ENCODE measurements around the gene PRR36. TPM values are rescaled to one million over a fixed set of nuclear protein-coding genes. Genes with fewer than 3 reads are reported as not detected.
"Not testable (repeated sequence)": the region's sequence is repeated elsewhere in the genome, so short reads cannot be mapped to it uniquely, and the experiment has no call there.

PRR36 gene
- total RNA-seq, 4 donors from 2014 or later, result 0.16 TPM; not detected in 3

GRCh38 chr19:7859831-7860713 is 14.1 kb downstream of the PRR36 start:
- Histone ChIP-seq H3K4me1 (peaks cover 9 to 28% (median 17%) of the 10 kb centered on the region in 4 donors), H3K4me3 (no peak overlapping the region), H3K27me3 (peaks cover 59% of the 10 kb centered on the region), H3K36me3 (no peaks in the 10 kb centered on the region), H3K27ac (no peak overlapping the region), H3K9me3 (no peaks in the 10 kb centered on the region)
- DNase-seq, result no peak
- WGBS, 2 donors (ENCODE audit: low coverage in 1 of 2), result 92% methylated on average over 21 of the region's 22 CpGs; no CpG with 5 or more reads in 1 of the 2 donors
- intact Hi-C loops (cut with DNase I; ENCODE audit: low total_unique reads) (no loop called here), in situ Hi-C loops (cut with MboI; ENCODE audit: low pct_ligation_motif_present in 1 of 4, low pct_unique_long_range_greater_than_20kb in 1 of 4, low sequenced_read_pairs in 3 of 4) (no loop called here)
- TF ChIP-seq EP300 (IDR thresholded peaks at IDR 0.05; ENCODE audit: low read depth), result no peak
- TF ChIP-seq POLR2AphosphoS5 (IDR thresholded peaks at IDR 0.05), result no peak
- no peak for TF ChIP-seq POLR2A (IDR thresholded peaks at IDR 0.05)
- TF ChIP-seq CTCF (IDR thresholded peaks at IDR 0.05), result no peak

- intact Hi-C loops (cut with DNase I; ENCODE audit: low total_unique reads); H3K9me3 ChIP-seq; H3K4me3 ChIP-seq; H3K27ac ChIP-seq; H3K36me3 ChIP-seq; DNase-seq; in situ Hi-C loops (cut with MboI; ENCODE audit: low pct_ligation_motif_present in 1 of 4, low pct_unique_long_range_greater_than_20kb in 1 of 4, low sequenced_read_pairs in 3 of 4): not testable (repeated sequence)
- 93 to 100% methylated on average over 4 to 8 of the region's 8 CpGs for WGBS, 2 donors (ENCODE audit: low coverage in 1 of 2)
- Histone ChIP-seq H3K27me3 (peaks cover 49% of the 10 kb centered on the region), H3K4me1 (peaks cover 9 to 28% (median 17%) of the 10 kb centered on the region in 4 donors)
Measured at GRCh38 chr19:7859087-7859486, 15.1 kb downstream of the PRR36 start.

- Histone ChIP-seq H3K9me3 (no peaks in the 10 kb centered on the region), H3K27ac (no peak overlapping the region), H3K36me3 (no peaks in the 10 kb centered on the region), H3K27me3 (peaks cover 40% of the 10 kb centered on the region), H3K4me3 (no peak overlapping the region), H3K4me1 (peaks cover 12 to 26% (median 19%) of the 10 kb centered on the region in 4 donors)
- no peak for TF ChIP-seq POLR2AphosphoS5 (IDR thresholded peaks at IDR 0.05)
- TF ChIP-seq POLR2A (IDR thresholded peaks at IDR 0.05), result no peak
- no peak for TF ChIP-seq CTCF (IDR thresholded peaks at IDR 0.05)
- TF ChIP-seq EP300 (IDR thresholded peaks at IDR 0.05; ENCODE audit: low read depth), result no peak
- DNase-seq, result no peak
- 45% methylated on average over 26 of the region's 29 CpGs; no CpG with 5 or more reads in 1 of the 2 donors for WGBS, 2 donors (ENCODE audit: low coverage in 1 of 2)
- in situ Hi-C loops (cut with MboI; ENCODE audit: low pct_ligation_motif_present in 1 of 4, low pct_unique_long_range_greater_than_20kb in 1 of 4, low sequenced_read_pairs in 3 of 4), result no loop called here
- intact Hi-C loops (cut with DNase I; ENCODE audit: low total_unique reads), result no loop called here
Measured at GRCh38 chr19:7858109-7858770, 15.9 kb downstream of the PRR36 start.

GRCh38 chr19:7857727-7858108 is 16.5 kb downstream of the PRR36 start:
- Histone ChIP-seq H3K4me1 (peaks cover 15 to 21% (median 18%) of the 10 kb centered on the region in 4 donors), H3K27ac (no peak overlapping the region), H3K36me3 (no peaks in the 10 kb centered on the region), H3K4me3 (no peak overlapping the region), H3K27me3 (peaks cover 35% of the 10 kb centered on the region), H3K9me3 (no peaks in the 10 kb centered on the region)
- in situ Hi-C loops (cut with MboI; ENCODE audit: low pct_ligation_motif_present in 1 of 4, low pct_unique_long_range_greater_than_20kb in 1 of 4, low sequenced_read_pairs in 3 of 4), result no loop called here
- TF ChIP-seq POLR2A (IDR thresholded peaks at IDR 0.05), result no peak
- TF ChIP-seq POLR2AphosphoS5 (IDR thresholded peaks at IDR 0.05), result no peak
- TF ChIP-seq EP300 (IDR thresholded peaks at IDR 0.05; ENCODE audit: low read depth), result no peak
- no peak for TF ChIP-seq CTCF (IDR thresholded peaks at IDR 0.05)
- intact Hi-C loops (cut with DNase I; ENCODE audit: low total_unique reads), result no loop called here
- WGBS, 2 donors (ENCODE audit: low coverage in 1 of 2), result 48% methylated on average over 8 of the region's 8 CpGs; no CpG with 5 or more reads in 1 of the 2 donors
- DNase-seq, result no peak
